Left ventricle myocardium inferior (tissue), 1 donor: Measurements from ENCODE around the gene RPL3. TPM values are rescaled to one million over a fixed set of nuclear protein-coding genes. Genes with fewer than 3 reads are reported as not detected.
A peak's percentile ranks its signal among the peaks of the same experiment; 100 is the strongest.

Experiments
- DNase-seq: peaks from one replicate; pipeline ENCODE4 v3.0.0-alpha.2; 2020
- H3K27ac ChIP-seq: fragments of 200-600 bp; replicated peaks from 2 replicates; pipeline ENCODE4 v1.8.0; 2021
- H3K27me3 ChIP-seq: fragments of 200-600 bp; 2 replicates; pipeline ENCODE4 v1.8.0; 2021; ENCODE audit warnings: low read depth
- H3K36me3 ChIP-seq: fragments of 200-600 bp; 2 replicates; pipeline ENCODE4 v1.8.0; 2021
- H3K4me1 ChIP-seq: fragments of 200-600 bp; 2 replicates; pipeline ENCODE4 v1.8.0; 2021
- H3K4me3 ChIP-seq: fragments of 200-600 bp; 2 replicates; pipeline ENCODE4 v1.8.0; 2021; ENCODE audit warnings: mild to moderate bottlenecking, moderate library complexity
- H3K9me3 ChIP-seq: fragments of 200-600 bp; replicated peaks from 2 replicates; pipeline ENCODE4 v1.8.0; 2021
- CTCF ChIP-seq: fragments of 200-600 bp; IDR thresholded peaks from 2 replicates; pipeline ENCODE4 v1.8.0; 2021; ENCODE audit warnings: antibody characterized with exemption, mild to moderate bottlenecking, borderline replicate concordance
- intact Hi-C: fragments of 100-400 bp; cut with micrococcal nuclease; formaldehyde crosslinking; loops from one replicate; pipeline ENCODE4 v1.11.0; 2022
- total RNA-seq: library from RNA; stranded (reverse); fragmentation: NEBNext Ultra II Directional; extraction: Animal tissue kit (Norgen Biotek cat#: 25700); gene quantifications from one replicate; pipeline ENCODE4 v1.2.1, GENCODE V29; 2021
- donor health status: DM: no; HTN: yes; CAD: no; lungs with severe emphysema.

Gene RPL3
- total RNA-seq, 1 donor from 2014 or later, result 325 TPM

- H3K27ac ChIP-seq, result no peak overlapping the region
- peaks cover 59% of the 10 kb centered on the region for H3K4me1 ChIP-seq
- no peak for TF ChIP-seq CTCF
- intact Hi-C loops, result loop anchor here (10.0 kb wide), 1 partner anchor 68 kb away; no protein-coding TSS in a partner anchor
- no peaks in the 10 kb centered on the region for H3K36me3 ChIP-seq
- H3K4me3 ChIP-seq, result no peak overlapping the region
- H3K9me3 ChIP-seq, result no peaks in the 10 kb centered on the region
- DNase-seq, result no peak
- no peaks in the 10 kb centered on the region for H3K27me3 ChIP-seq
Measured at GRCh38 chr22:39302431-39302960, 16.9 kb downstream of the RPL3 start.

GRCh38 chr22:39301926-39302325 lies 17.5 kb downstream of the RPL3 start:
- Histone ChIP-seq H3K27me3 (no peaks in the 10 kb centered on the region), H3K4me3 (no peak overlapping the region), H3K4me1 (peaks cover 61% of the 10 kb centered on the region), H3K9me3 (no peaks in the 10 kb centered on the region), H3K36me3 (no peaks in the 10 kb centered on the region), H3K27ac (no peak overlapping the region)
- no peak for DNase-seq
- TF ChIP-seq CTCF, result no peak
- intact Hi-C loops, result loop anchor here (10.0 kb wide), 1 partner anchor 67 kb away; no protein-coding TSS in a partner anchor

GRCh38 chr22:39301108-39301507 lies 18.3 kb downstream of the RPL3 start:
- no peak overlapping the region for H3K4me3 ChIP-seq
- peaks cover 61% of the 10 kb centered on the region for H3K4me1 ChIP-seq
- intact Hi-C loops, result loop anchor here (10.0 kb wide), 1 partner anchor 66 kb away; no protein-coding TSS in a partner anchor
- no peak for DNase-seq
- H3K9me3 ChIP-seq, result no peaks in the 10 kb centered on the region
- peak overlapping the region; percentile 84 for H3K27ac ChIP-seq
- TF ChIP-seq CTCF, result no peak
- H3K27me3 ChIP-seq, result no peaks in the 10 kb centered on the region
- H3K36me3 ChIP-seq, result no peaks in the 10 kb centered on the region

- Histone ChIP-seq H3K27ac (peak overlapping the region; percentile 84), H3K4me3 (peak overlapping the region; percentile 40), H3K4me1 (peaks cover 61% of the 10 kb centered on the region), H3K36me3 (no peaks in the 10 kb centered on the region), H3K27me3 (no peaks in the 10 kb centered on the region), H3K9me3 (no peaks in the 10 kb centered on the region)
- peak; percentile 21 for TF ChIP-seq CTCF
- intact Hi-C loops, result loop anchor here (10.0 kb wide), 1 partner anchor 66 kb away; no protein-coding TSS in a partner anchor
- peak; percentile 56 for DNase-seq
Measured at GRCh38 chr22:39300186-39300830, 19.1 kb downstream of the RPL3 start.

GRCh38 chr22:39299829-39300178 lies 19.6 kb downstream of the RPL3 start:
- peak; percentile 49 for DNase-seq
- peak overlapping the region; percentile 40 for H3K4me3 ChIP-seq
- TF ChIP-seq CTCF, result no peak
- no peaks in the 10 kb centered on the region for H3K36me3 ChIP-seq
- peak overlapping the region; percentile 84 for H3K27ac ChIP-seq
- no peaks in the 10 kb centered on the region for H3K27me3 ChIP-seq
- intact Hi-C loops, result loop anchor here (10.0 kb wide), 1 partner anchor 65 kb away; no protein-coding TSS in a partner anchor
- H3K9me3 ChIP-seq, result no peaks in the 10 kb centered on the region
- H3K4me1 ChIP-seq, result peaks cover 61% of the 10 kb centered on the region
